Adrenal gland (tissue), 12 donors: ENCODE measurements around the gene ATG16L1. TPM values are rescaled to one million over a fixed set of nuclear protein-coding genes. Genes with fewer than 3 reads are reported as not detected.

Experiments used
- DNase-seq, 7 donors: peaks; one replicate each; pipeline ENCODE4 v3.0.0-alpha.2; 2019 to 2020
- H3K27ac ChIP-seq, 5 donors: fragments of 200-600 bp; sonication (generic) in 4 of 5; 1 replicate in 3 of 5; 2 replicates in 2 of 5; pipeline versions ENCODE4 v1.5.1 to v1.8.0; 2016 to 2020; ENCODE audit warnings: mild to moderate bottlenecking in 1 of 5
- H3K27me3 ChIP-seq: fragments of 200-600 bp; 2 replicates; pipeline ENCODE4 v1.8.0; 2021
- H3K36me3 ChIP-seq, 2 donors: fragments of 200-600 bp; replicated peaks in 1 of 2; 1 replicate in 1 of 2; 2 replicates in 1 of 2; pipeline versions ENCODE4 v1.5.1 to v1.8.0; 2018 to 2022
- H3K4me1 ChIP-seq, 2 donors: fragments of 200-600 bp; replicated peaks in 1 of 2; 1 replicate in 1 of 2; 2 replicates in 1 of 2; pipeline versions ENCODE4 v1.5.1 to v1.8.0; 2018 to 2021
- H3K4me3 ChIP-seq, 4 donors: fragments of 200-600 bp; sonication (generic) in 3 of 4; one replicate each; pipeline ENCODE4 v1.5.1; 2016 to 2018
- H3K9me3 ChIP-seq, 3 donors: fragments of 200-600 bp; sonication (generic) in 1 of 3; replicated peaks in 1 of 3; 1 replicate in 2 of 3; 2 replicates in 1 of 3; pipeline versions ENCODE4 v1.5.1 to v1.8.0; 2016 to 2021
- POLR2A ChIP-seq, 2 donors: fragments of 450-650 bp; IDR thresholded peaks; one replicate each; pipeline ENCODE4 v1.6.1; 2017; ENCODE audit warnings: antibody characterized with exemption in 2 of 2, mild to moderate bottlenecking in 2 of 2, moderate library complexity in 1 of 2
- WGBS, 4 donors: extraction: QIAGEN DNeasy Blood & Tissue Kit in 2 of 4; methylation state at CpG; one replicate each; pipeline versions ENCODE4 v1.1.5 to v1.1.7; 2013 to 2017; 5-methylcytosine and 5-hydroxymethylcytosine counted together
- intact Hi-C, 2 donors: fragments of 100-400 bp; cut with DNase I; formaldehyde crosslinking; loops; one replicate each; pipeline versions ENCODE4 v1.14.1 to v1.15.0; 2022 to 2023
- polyA plus RNA-seq, 3 donors: library from polyadenylated mRNA; stranded (reverse); fragments of 200-250 nt in 2 of 3; fragments of 350-450 nt in 1 of 3; fragmentation: Illumina TruSeq in 1 of 3; extraction: RNeasy Lipid Tissue Mini Kit (QIAGEN cat#74804) in 1 of 3; gene quantifications; one replicate each; pipeline ENCODE4 v1.2.3, GENCODE V29; 2013 to 2014
- total RNA-seq, 9 donors: library from RNA; depleted of rRNA in 4 of 9; stranded (reverse); fragments of >200 nt in 4 of 9; fragments of 120-200 nt in 1 of 9; fragmentation: NEBNext Ultra II Directional in 1 of 9; extraction: Animal tissue kit (Norgen Biotek cat#: 25700) in 1 of 9; gene quantifications; one replicate each; pipeline versions ENCODE4 v1.1.0 to v1.2.4, GENCODE V29; 2013 to 2023
- TF ChIP-seq, protein P1 (sequence below), 6 experiments: fragments of 450-650 bp in 4 of 6; fragments of 200-600 bp in 2 of 6; sonication (generic) in 1 of 6; IDR thresholded peaks; 1 replicate in 5 of 6; 2 replicates in 1 of 6; pipeline versions ENCODE4 v1.5.1 to v1.8.0; 2016 to 2021; ENCODE audit warnings: antibody characterized with exemption in 6 of 6, mild to moderate bottlenecking in 2 of 6, moderate library complexity in 1 of 6
- donor health status: healthy with polysubstance abuse.
- donor health status: Bipolar disorder and iron deficiency.
- donor health status: DM: yes; HTN: yes; CAD: no.
- donor health status: DM: no; HTN: no; CAD: no.
- donor health status: DM: no; HTN: no; CAD: no.
- donor health status: DM: yes; HTN: yes; CAD: no.

ATG16L1 gene
- total and polyA plus RNA-seq, 12 donors = 10.0 to 37.7 (median 22.1) TPM

DNA sequence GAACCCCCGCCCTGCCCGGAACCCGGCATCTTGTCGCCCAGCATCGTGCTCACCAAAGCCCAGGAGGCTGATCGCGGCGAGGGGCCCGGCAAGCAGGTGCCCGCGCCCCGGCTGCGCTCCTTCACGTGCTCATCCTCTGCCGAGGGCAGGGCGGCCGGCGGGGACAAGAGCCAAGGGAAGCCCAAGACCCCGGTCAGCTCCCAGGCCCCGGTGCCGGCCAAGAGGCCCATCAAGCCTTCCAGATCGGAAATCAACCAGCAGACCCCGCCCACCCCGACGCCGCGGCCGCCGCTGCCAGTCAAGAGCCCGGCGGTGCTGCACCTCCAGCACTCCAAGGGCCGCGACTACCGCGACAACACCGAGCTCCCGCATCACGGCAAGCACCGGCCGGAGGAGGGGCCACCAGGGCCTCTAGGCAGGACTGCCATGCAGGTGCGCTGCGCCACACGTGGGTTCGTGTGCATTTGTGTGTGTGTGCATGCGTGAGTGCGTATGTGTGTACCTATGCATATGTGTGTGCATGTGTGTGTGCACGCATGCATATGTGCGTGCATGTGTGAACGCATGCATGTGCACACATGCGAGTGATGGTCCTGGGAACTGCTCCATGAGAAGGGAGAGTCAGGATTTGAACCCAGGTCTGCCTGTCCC is 47.1 kb upstream of the ATG16L1 start:
- H3K4me1 ChIP-seq = no peaks in the 10 kb centered on the region
- WGBS, 4 donors = 87 to 93% (median 92%) methylated on average over 25 to 50 of the region's 50 CpGs
- H3K27me3 ChIP-seq = no peaks in the 10 kb centered on the region
- no peaks in the 10 kb centered on the region for H3K36me3 ChIP-seq
- H3K27ac ChIP-seq = no peak overlapping the region
- intact Hi-C loops = no loop called here
- no peak overlapping the region for H3K4me3 ChIP-seq
- no peak for TF ChIP-seq POLR2A (IDR thresholded peaks at IDR 0.05)
- TF ChIP-seq, protein P1, sequence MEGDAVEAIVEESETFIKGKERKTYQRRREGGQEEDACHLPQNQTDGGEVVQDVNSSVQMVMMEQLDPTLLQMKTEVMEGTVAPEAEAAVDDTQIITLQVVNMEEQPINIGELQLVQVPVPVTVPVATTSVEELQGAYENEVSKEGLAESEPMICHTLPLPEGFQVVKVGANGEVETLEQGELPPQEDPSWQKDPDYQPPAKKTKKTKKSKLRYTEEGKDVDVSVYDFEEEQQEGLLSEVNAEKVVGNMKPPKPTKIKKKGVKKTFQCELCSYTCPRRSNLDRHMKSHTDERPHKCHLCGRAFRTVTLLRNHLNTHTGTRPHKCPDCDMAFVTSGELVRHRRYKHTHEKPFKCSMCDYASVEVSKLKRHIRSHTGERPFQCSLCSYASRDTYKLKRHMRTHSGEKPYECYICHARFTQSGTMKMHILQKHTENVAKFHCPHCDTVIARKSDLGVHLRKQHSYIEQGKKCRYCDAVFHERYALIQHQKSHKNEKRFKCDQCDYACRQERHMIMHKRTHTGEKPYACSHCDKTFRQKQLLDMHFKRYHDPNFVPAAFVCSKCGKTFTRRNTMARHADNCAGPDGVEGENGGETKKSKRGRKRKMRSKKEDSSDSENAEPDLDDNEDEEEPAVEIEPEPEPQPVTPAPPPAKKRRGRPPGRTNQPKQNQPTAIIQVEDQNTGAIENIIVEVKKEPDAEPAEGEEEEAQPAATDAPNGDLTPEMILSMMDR (IDR thresholded peaks at IDR 0.05) = no peak
- DNase-seq = no peak
- H3K9me3 ChIP-seq = no peaks in the 10 kb centered on the region

DNA sequence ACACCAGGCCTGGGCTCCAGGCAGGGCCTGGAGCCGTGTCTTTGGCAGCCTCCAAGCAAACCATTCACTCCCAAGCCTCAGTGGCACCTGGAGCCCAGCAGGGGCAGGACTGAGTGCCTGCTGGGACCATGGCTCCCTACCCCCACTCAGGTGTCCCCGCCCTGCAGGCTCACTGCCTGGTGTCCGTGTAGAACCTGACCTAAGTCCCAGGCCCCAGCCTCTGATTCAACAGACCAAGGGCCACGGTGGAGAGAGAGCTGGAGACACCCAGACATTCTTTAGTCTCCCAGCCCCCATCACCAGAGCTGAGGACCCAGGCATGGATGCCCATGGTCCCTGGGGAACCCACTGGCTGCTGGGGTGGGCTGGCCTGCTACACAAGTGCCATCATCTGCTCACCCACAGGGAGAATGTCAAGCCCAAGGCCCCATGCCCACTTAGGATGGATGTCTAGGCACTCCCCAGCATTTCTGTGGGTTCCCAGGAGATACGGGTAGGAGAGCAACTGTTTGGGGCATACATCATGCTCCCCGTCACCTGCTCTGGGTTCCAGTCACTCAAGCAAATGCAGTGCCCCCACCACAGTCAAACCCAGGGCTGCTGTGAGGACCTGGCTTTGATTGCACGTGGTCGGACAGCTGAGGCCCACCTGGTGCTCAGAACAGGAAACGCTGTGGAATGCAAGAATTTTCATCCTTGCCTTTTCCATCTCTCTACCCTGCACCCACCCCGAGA is 42.9 kb upstream of the ATG16L1 start:
- TF ChIP-seq, protein P1 (IDR thresholded peaks at IDR 0.05) = no peak
- TF ChIP-seq POLR2A (IDR thresholded peaks at IDR 0.05) = no peak
- Histone ChIP-seq H3K36me3 (no peaks in the 10 kb centered on the region), H3K4me1 (no peaks in the 10 kb centered on the region), H3K9me3 (no peaks in the 10 kb centered on the region), H3K27ac (no peak overlapping the region), H3K27me3 (no peaks in the 10 kb centered on the region), H3K4me3 (no peak overlapping the region)
- intact Hi-C loops = no loop called here
- DNase-seq = no peak
- 79 to 85% (median 83%) methylated on average over 7 to 10 of the region's 10 CpGs for WGBS, 4 donors

DNA sequence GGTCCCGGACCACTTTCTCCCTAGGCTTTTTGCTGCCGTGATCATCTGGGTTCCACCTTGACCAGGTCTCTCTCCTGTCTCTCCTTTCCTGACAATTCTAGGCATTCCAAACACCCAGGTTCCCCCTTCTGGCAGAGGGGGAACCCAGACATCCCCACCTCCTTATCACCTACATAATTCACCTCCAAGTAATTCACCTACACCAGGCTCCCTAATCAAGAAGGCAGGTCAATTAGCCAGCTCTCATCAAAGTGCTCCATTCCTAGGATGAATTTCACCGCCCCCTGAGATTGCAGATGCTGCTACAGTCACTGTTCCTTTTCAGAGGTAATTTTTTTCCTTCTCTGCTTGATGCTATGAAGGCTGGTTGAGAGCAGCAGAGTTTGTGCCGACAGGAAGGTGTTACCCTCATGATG is 42.3 kb upstream of the ATG16L1 start:
- Histone ChIP-seq H3K27ac (no peak overlapping the region), H3K4me1 (no peaks in the 10 kb centered on the region), H3K36me3 (no peaks in the 10 kb centered on the region), H3K4me3 (no peak overlapping the region), H3K27me3 (no peaks in the 10 kb centered on the region), H3K9me3 (no peaks in the 10 kb centered on the region)
- intact Hi-C loops = no loop called here
- DNase-seq = no peak
- TF ChIP-seq, protein P1 (IDR thresholded peaks at IDR 0.05) = no peak
- TF ChIP-seq POLR2A (IDR thresholded peaks at IDR 0.05) = no peak
- 67 to 69% (median 68%) methylated on average over 4 of the region's 4 CpGs for WGBS, 4 donors

DNA sequence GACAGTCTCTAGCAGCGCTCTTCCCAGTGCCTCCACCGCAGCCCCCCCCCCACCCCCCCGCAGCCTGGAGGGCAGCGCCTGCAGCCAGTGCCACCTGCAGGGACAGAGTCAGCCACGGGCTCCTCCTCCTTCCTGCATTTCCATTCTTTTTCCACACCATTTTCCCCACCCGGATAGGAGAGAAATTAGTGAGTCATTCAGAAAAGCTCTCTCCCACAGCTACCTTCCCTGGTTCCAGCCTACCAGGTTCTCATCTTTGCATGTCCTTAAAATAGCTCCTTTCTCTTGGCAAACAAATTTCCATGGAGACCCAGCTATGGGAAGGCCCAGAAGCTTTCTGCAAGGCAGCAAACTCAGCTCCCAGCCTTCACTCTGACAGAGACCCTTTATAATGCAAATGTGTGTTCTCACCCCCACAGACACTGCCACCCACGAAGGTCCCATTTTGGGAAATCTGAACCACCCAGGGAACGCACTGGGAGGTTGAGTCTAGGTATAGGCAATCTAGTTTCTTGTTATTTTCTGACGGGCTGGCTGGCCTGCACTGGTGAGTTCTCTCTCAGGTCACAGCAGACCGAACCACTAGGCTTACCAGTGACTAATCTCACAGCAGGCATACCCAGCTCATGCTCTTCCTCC is 41.8 kb upstream of the ATG16L1 start:
- Histone ChIP-seq H3K9me3 (no peaks in the 10 kb centered on the region), H3K27me3 (no peaks in the 10 kb centered on the region), H3K4me3 (no peak overlapping the region), H3K36me3 (no peaks in the 10 kb centered on the region), H3K27ac (no peak overlapping the region), H3K4me1 (no peaks in the 10 kb centered on the region)
- intact Hi-C loops = no loop called here
- TF ChIP-seq, protein P1 (IDR thresholded peaks at IDR 0.05) = no peak
- TF ChIP-seq POLR2A (IDR thresholded peaks at IDR 0.05) = no peak
- no peak for DNase-seq
- 40 to 52% (median 44%) methylated on average over 9 to 10 of the region's 10 CpGs for WGBS, 4 donors
